Right atrium auricular region (tissue), 2 donors: ENCODE data around the gene TCF7. TPM values are rescaled to one million over a fixed set of nuclear protein-coding genes. Genes with fewer than 3 reads are reported as not detected.
"Not testable (repeated sequence)": the region's sequence is repeated elsewhere in the genome, so short reads cannot be mapped to it uniquely, and the experiment has no call there.

Experiments used
- DNase-seq: peaks from one replicate; pipeline ENCODE4 v3.0.0-alpha.2; 2019; ENCODE audit warnings: low spot score
- H3K27ac ChIP-seq, 2 donors: fragments of 200-600 bp; sonication (generic); 1 replicate in 1 of 2; 2 replicates in 1 of 2; pipeline ENCODE4 v1.5.1; 2016 to 2019
- H3K27me3 ChIP-seq, 2 donors: fragments of 200-600 bp; sonication (generic); one replicate each; pipeline versions ENCODE4 v1.5.1 to v1.6.0; 2017 to 2019
- H3K36me3 ChIP-seq: fragments of 200-600 bp; sonication (generic); one replicate; pipeline ENCODE4 v1.5.1; 2016
- H3K4me1 ChIP-seq, 2 donors: fragments of 200-600 bp; sonication (generic); one replicate each; pipeline versions ENCODE4 v1.5.1 to v1.6.0; 2017 to 2019
- H3K4me3 ChIP-seq, 2 donors: fragments of 200-600 bp; sonication (generic); 1 replicate in 1 of 2; 2 replicates in 1 of 2; pipeline ENCODE4 v1.5.1; 2017 to 2019; ENCODE audit warnings: mild to moderate bottlenecking in 1 of 2, moderate library complexity in 1 of 2
- H3K9me3 ChIP-seq, 2 donors: fragments of 200-600 bp; sonication (generic); one replicate each; pipeline ENCODE4 v1.5.1; 2019
- CTCF ChIP-seq, 2 donors: fragments of 200-600 bp; sonication (generic); IDR thresholded peaks; one replicate each; pipeline ENCODE4 v1.5.1; 2019; ENCODE audit warnings: antibody characterized with exemption in 2 of 2
- total RNA-seq, 2 donors: library from RNA; depleted of rRNA; stranded (reverse); fragments of >200 nt; gene quantifications; one replicate each; pipeline ENCODE4 v1.1.0, GENCODE V29; 2016

Gene TCF7
- total RNA-seq, 2 donors from 2014 or later: 1.3 to 1.7 TPM

GRCh38 chr5:134151723-134152122, 37.2 kb downstream of the TCF7 start:
- no peak overlapping the region for H3K27ac ChIP-seq

GRCh38 chr5:134152173-134152832, 37.8 kb downstream of the TCF7 start:
- Histone ChIP-seq H3K36me3 (peaks cover 76% of the 10 kb centered on the region), H3K4me1 (peaks cover 0 to 27% of the 10 kb centered on the region in 2 donors)
- not testable (repeated sequence) for DNase-seq, H3K9me3 ChIP-seq, H3K4me3 ChIP-seq, H3K27ac ChIP-seq, H3K27me3 ChIP-seq

More at GRCh38 chr5:134151723-134152122, 37.2 kb downstream of the TCF7 start:
- H3K27me3 ChIP-seq: no peaks in the 10 kb centered on the region
- H3K4me3 ChIP-seq: no peak overlapping the region
- H3K4me1 ChIP-seq: peaks cover 0 to 27% of the 10 kb centered on the region in 2 donors
- DNase-seq: peak; percentile 28
- TF ChIP-seq CTCF (IDR thresholded peaks at IDR 0.05): no peak
- H3K36me3 ChIP-seq: peaks cover 78% of the 10 kb centered on the region
- no peaks in the 10 kb centered on the region for H3K9me3 ChIP-seq

- peaks cover 82% of the 10 kb centered on the region for H3K36me3 ChIP-seq
- DNase-seq: peak; percentile 34
- no peak overlapping the region for H3K4me3 ChIP-seq
- no peak for TF ChIP-seq CTCF (IDR thresholded peaks at IDR 0.05)
- no peaks in the 10 kb centered on the region for H3K27me3 ChIP-seq
- H3K4me1 ChIP-seq: peaks cover 0 to 27% of the 10 kb centered on the region in 2 donors
- H3K9me3 ChIP-seq: no peaks in the 10 kb centered on the region
- H3K27ac ChIP-seq: no peak overlapping the region
Measured at GRCh38 chr5:134153241-134153640, 38.8 kb downstream of the TCF7 start.

GRCh38 chr5:134153657-134154056, 39.2 kb downstream of the TCF7 start:
- Histone ChIP-seq H3K4me1 (peaks cover 0 to 27% of the 10 kb centered on the region in 2 donors), H3K36me3 (peaks cover 82% of the 10 kb centered on the region), H3K27me3 (no peaks in the 10 kb centered on the region), H3K27ac (no peak overlapping the region), H3K4me3 (no peak overlapping the region), H3K9me3 (no peaks in the 10 kb centered on the region)
- no peak for DNase-seq
- no peak for TF ChIP-seq CTCF (IDR thresholded peaks at IDR 0.05)

- no peaks in the 10 kb centered on the region for H3K4me1 ChIP-seq
- no peaks in the 10 kb centered on the region for H3K27me3 ChIP-seq
- no peak for TF ChIP-seq CTCF (IDR thresholded peaks at IDR 0.05)
- no peaks in the 10 kb centered on the region for H3K9me3 ChIP-seq
- peaks cover 76% of the 10 kb centered on the region for H3K36me3 ChIP-seq
- no peak overlapping the region for H3K27ac ChIP-seq
- H3K4me3 ChIP-seq: no peak overlapping the region
- no peak for DNase-seq
Measured at GRCh38 chr5:134161513-134162395, 47.3 kb downstream of the TCF7 start.

GRCh38 chr5:134162592-134162991, 48.1 kb downstream of the TCF7 start:
- no peaks in the 10 kb centered on the region for H3K27me3 ChIP-seq
- H3K4me3 ChIP-seq: no peak overlapping the region
- no peak overlapping the region for H3K27ac ChIP-seq
- H3K9me3 ChIP-seq: no peaks in the 10 kb centered on the region
- peaks cover 80% of the 10 kb centered on the region for H3K36me3 ChIP-seq
- no peak for DNase-seq
- no peak for TF ChIP-seq CTCF (IDR thresholded peaks at IDR 0.05)
- no peaks in the 10 kb centered on the region for H3K4me1 ChIP-seq
